Measurements from ENCODE around the gene HMCES. TPM values are rescaled to one million over a fixed set of nuclear protein-coding genes. Genes with fewer than 3 reads are reported as not detected.
A peak's percentile ranks its signal among the peaks of the same experiment; 100 is the strongest.

HMCES gene
- total and polyA plus RNA-seq, 2 of the 13 experiments (the other 11 are each of a cell fraction or from before 2014, with no cell fraction given): 16.1 to 37.5 TPM

DNA sequence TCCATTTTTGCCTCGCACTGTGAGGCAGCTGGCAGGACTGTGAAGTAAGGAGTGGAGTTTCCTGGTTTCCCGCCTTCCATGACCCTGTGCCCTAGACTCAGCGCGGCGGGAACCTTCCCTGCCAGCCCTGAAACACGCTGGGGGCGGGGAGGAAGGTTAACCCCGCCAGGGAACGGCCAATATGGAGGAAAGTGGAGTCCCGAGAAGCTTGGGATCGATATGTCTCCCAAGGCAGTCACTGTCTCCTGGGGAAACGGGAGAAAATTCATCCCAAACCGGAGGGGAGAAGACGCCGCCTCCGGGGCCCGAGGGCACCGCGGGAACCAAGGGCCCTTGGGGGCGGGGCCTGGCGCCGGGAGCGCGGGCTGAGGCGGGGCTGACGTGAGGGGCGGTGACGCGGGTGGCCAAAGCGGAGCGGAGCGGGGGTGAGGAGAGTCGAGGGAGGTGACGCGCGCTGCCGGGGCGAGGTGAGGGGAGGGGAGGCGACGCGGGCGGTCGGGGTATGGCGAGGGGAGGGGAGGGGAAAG lies at the start of gene HMCES (continued):
- TF ChIP-seq SNAPC4 (CRISPR knock-in tag; IDR thresholded peaks at IDR 0.05) (no peak), NKX3-1 (CRISPR knock-in tag; IDR thresholded peaks at IDR 0.05) (no peak), MIXL1 (CRISPR knock-in tag; IDR thresholded peaks at IDR 0.05) (no peak), MTA3 (CRISPR knock-in tag; IDR thresholded peaks at IDR 0.05) (no peak), HDAC1 (CRISPR knock-in tag; IDR thresholded peaks at IDR 0.05) (peak; percentile 46; the same call in 1 of the 2 replicates), ZNF878 (CRISPR knock-in tag; IDR thresholded peaks at IDR 0.05) (no peak), SSRP1 (CRISPR knock-in tag; IDR thresholded peaks at IDR 0.05) (no peak), ZNF773 (CRISPR knock-in tag; IDR thresholded peaks at IDR 0.05; ENCODE audit: borderline replicate concordance) (no peak), SP4 (CRISPR knock-in tag; IDR thresholded peaks at IDR 0.05) (0 out of 2 replicates have a peak, but pooled peaks have one; percentile 31), ZNF33B (CRISPR knock-in tag; IDR thresholded peaks at IDR 0.05) (no peak), POLR2G (IDR thresholded peaks at IDR 0.05; ENCODE audit: low read depth, low read length) (peak; percentile 83), ZNF772 (CRISPR knock-in tag; IDR thresholded peaks at IDR 0.05) (0 out of 2 replicates have a peak, but pooled peaks have one; percentile 37)
- TF ChIP-seq, protein P1, sequence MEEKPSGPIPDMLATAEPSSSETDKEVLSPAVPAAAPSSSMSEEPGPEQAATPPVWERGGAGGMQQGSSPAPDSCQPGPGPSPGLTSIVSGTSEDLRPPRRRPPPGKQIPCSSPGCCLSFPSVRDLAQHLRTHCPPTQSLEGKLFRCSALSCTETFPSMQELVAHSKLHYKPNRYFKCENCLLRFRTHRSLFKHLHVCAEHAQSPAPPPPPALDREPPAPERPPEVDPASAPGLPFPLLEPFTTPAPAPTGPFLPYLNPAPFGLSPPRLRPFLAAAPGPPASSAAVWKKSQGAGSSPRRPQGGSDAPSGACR (CRISPR knock-in tag; IDR thresholded peaks at IDR 0.05): no peak
- TF ChIP-seq, protein P2, sequence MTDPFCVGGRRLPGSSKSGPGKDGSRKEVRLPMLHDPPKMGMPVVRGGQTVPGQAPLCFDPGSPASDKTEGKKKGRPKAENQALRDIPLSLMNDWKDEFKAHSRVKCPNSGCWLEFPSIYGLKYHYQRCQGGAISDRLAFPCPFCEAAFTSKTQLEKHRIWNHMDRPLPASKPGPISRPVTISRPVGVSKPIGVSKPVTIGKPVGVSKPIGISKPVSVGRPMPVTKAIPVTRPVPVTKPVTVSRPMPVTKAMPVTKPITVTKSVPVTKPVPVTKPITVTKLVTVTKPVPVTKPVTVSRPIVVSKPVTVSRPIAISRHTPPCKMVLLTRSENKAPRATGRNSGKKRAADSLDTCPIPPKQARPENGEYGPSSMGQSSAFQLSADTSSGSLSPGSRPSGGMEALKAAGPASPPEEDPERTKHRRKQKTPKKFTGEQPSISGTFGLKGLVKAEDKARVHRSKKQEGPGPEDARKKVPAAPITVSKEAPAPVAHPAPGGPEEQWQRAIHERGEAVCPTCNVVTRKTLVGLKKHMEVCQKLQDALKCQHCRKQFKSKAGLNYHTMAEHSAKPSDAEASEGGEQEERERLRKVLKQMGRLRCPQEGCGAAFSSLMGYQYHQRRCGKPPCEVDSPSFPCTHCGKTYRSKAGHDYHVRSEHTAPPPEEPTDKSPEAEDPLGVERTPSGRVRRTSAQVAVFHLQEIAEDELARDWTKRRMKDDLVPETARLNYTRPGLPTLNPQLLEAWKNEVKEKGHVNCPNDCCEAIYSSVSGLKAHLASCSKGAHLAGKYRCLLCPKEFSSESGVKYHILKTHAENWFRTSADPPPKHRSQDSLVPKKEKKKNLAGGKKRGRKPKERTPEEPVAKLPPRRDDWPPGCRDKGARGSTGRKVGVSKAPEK (CRISPR knock-in tag; IDR thresholded peaks at IDR 0.05; ENCODE audit: borderline replicate concordance): 0 out of 2 replicates have a peak, but pooled peaks have one; percentile 56
- TF ChIP-seq, protein P3, sequence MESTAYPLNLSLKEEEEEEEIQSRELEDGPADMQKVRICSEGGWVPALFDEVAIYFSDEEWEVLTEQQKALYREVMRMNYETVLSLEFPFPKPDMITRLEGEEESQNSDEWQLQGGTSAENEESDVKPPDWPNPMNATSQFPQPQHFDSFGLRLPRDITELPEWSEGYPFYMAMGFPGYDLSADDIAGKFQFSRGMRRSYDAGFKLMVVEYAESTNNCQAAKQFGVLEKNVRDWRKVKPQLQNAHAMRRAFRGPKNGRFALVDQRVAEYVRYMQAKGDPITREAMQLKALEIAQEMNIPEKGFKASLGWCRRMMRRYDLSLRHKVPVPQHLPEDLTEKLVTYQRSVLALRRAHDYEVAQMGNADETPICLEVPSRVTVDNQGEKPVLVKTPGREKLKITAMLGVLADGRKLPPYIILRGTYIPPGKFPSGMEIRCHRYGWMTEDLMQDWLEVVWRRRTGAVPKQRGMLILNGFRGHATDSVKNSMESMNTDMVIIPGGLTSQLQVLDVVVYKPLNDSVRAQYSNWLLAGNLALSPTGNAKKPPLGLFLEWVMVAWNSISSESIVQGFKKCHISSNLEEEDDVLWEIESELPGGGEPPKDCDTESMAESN (CRISPR knock-in tag; conservative IDR thresholded peaks at IDR 0.05): peak; percentile 53; the same call in 1 of the 2 replicates
